ENCODE results near the gene MYO3B.

Gene MYO3B

DNA sequence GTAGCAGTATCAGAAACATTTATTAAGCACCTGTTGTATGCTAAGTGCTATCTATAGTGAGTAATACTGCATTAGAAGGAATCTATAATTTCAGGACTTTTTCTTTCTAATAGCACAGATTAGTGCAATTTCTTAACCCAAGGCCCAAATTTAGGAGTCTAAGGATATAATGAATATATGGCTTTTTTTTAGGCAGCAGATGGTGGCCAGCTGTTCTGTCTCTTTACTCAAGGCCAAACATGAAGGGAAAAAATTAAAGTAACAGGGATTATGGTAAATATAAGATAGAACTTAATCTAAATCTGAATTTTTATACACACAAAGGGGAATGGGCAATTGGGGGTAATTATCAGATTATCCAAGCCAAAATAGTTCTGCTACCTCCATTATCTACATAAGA lies 306.6 kb downstream of the MYO3B start:
- DNase-seq = no peak

DNA sequence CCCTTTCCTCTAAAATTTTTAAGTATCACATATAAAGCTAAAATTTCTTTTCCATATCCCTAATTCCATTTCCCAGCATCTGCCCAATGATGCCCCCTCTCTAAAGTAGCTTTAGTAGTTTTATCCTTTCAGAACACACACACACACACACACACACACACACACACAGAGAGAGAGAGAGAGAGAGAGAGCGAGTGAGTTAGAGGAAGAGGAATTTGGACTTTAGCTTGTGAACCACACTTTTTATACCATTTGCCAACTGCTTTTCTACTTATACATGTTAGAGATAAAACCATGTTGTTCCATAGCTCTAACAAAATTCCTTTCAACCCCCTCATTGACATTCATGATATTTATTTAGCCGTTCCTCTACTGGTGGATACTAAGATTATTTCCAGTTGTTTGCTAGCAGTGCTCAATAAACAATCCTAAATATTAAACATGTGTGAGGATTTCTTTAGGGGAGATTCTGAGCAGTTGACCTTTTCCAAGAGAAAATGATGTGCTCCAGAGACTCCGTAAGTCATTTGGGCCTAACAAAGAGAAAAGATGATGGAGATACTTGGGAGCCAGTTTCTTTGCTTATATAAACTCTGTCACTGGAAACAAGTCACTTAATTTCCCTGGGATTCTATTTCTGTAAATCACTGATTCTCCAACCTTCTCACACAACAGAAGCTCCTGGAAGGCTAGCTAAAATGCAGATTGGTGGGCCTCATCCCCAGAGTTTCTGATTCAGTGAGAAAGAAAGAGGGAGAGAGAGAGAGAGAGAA lies 307.5 kb downstream of the MYO3B start:
- DNase-seq = no peak

DNA sequence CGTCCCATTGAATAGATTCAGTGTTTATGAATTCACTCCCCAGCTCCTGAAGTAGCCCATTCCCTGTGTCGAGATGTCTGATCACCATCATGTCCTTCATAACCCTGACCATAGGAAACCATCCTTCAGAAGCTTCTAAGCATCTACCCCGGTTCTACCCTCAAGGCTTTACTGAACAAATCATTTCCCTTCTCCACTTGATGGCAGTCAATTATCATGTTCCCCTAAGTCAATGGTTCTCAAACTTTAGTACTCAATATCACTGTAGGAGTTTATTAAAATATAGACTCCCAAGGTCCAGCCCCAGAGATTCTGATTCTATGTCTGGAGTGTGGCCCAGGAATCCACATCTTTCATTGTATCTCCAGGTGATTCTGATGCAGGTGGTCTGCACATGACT lies 308.8 kb downstream of the MYO3B start:
- DNase-seq = no peak

DNA sequence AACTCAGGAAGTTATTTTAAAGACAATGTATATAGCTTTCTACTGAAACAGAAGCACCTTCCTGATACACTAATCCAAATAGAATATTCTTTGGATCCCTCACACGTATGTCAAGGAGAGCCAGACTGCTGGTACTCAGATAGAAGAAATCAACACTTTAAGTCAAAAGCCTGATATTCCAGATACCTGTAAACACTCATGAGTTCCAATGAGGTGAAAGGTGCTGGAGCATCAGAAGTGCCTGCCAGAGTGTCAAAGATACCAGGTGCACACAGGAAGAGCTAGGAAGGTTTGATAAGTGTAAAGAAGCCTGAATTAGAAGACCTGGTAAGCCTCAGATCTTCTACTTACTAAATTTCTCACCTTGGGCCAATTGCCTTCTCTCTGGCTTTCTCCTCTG lies 310.9 kb downstream of the MYO3B start:
- DNase-seq = no peak

DNA sequence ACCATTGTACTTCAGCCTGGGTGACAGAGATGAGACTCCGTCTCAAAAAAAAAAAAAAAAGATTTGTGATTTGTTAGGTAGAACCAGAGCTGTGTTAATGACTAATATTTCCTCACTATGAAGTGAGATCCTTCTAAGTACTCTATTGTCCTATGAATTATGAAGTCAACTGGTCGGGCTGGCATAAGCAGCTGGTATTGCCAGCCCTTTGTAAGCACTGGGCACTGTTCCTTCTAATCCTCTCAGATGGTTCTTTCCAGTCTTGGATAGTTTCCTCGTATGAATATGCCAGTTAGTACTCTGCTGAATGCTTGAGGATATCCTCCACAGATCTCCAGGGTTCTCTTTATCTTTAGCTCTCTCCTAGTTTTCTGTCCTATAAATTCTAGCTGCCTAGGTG lies 314.1 kb downstream of the MYO3B start:
- DNase-seq = no peak

DNA sequence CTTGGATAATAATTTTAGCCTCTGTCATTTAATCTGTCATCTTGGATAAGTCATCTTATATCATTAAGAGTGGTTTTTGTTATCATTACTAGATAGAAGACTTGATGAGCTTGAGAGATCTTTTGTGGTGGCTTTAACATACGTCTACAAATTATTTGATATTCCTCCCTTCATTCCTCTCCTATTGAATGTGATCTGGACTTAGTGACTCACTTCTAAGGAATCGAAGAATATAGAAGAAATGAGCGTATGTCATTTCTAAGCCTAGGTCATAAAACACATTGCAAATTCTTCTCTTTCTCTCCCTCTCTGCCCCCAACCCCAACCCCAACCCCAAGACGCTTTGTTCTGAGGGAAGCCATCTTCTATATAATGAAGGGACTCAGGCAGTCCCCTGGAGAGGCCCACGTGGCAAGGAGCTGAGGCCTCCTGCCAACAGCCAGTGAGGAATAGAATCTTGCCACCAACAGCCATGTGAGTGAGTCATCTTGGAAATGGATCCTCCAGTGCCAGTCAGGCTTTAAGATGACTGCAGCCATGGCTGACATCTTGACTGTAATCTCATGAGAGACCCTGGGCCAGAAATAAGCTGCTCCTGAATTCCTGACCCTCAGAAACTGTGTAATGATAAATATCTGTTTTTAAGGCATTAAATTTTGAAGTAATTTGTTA lies 315.6 kb downstream of the MYO3B start:
- no peak for DNase-seq

DNA sequence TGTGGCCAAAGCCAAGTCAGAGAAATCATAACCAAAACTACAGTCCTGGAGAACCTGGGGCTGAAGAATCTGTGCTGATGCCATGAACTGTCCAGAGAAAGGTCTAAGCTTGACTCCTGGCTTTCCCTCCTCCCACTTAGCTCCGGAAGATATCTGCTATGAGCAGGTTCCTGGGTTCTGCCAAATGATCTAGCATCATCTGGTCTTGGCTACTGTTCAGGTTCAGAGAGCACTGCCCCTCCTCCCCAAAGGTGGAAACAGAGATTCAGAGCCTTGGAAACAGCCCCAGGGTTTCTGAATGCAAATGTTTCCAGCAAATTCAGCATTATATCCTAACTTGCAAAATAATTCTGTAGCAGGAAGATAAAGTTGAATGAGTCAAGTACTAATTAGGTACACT lies 317.9 kb downstream of the MYO3B start:
- DNase-seq = no peak

DNA sequence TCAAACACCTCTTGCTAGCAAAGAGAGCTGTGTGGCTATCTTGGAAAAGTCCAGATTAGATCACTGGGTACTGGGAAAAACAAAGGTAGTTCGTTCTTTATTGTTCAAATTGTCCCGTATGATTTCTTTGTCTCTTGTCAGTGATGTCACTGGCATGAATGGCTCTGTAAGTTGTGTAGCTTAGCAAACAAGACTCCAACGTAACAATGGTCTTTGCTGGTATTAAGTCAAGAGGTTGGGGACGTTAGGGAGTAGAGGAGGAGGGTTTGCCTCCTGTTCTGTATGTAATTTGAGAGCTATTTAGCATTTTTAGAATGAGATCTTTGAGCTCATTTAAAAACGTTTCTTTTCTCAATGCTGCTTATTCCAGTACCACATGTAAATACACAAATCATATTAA lies 320.7 kb downstream of the MYO3B start:
- no peak for DNase-seq

DNA sequence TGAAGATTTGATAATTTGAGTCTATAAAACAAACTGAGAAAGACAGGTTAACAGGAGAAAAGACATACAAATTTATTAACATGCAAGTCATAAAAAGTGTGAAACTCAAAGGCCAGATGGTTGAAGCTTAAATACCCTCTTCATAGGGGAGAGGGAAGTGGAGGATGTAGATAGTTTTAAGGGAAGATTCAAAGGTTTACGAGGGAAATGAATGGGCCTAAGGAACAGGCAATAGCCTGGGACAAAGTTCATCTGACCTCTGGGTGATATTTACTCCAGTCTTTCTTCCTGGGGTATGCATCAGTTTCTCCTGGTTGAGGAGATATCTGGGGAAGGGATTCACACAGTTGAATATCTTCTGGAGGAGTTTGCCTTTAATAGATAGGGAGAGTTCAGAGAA lies 322.2 kb downstream of the MYO3B start:
- DNase-seq = no peak

DNA sequence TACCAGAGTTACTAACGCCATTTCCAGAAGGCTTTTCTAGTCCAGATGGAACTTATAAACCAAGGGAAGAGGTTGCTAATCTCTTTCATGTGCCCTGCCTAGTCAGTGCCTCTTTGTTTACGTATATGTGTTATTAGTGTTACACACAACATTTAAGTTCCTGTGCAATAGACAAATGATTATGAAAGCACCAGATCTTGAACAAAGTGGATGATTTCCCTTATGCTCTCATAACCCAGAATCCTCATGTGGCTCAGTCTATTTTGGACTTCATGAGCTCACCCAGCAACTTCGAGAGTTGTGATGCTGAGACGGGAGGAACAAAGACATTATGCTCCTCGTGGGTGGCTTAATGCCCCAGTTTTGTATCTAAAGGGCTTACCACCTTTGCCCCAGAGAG lies 322.8 kb downstream of the MYO3B start:
- DNase-seq = no peak

DNA sequence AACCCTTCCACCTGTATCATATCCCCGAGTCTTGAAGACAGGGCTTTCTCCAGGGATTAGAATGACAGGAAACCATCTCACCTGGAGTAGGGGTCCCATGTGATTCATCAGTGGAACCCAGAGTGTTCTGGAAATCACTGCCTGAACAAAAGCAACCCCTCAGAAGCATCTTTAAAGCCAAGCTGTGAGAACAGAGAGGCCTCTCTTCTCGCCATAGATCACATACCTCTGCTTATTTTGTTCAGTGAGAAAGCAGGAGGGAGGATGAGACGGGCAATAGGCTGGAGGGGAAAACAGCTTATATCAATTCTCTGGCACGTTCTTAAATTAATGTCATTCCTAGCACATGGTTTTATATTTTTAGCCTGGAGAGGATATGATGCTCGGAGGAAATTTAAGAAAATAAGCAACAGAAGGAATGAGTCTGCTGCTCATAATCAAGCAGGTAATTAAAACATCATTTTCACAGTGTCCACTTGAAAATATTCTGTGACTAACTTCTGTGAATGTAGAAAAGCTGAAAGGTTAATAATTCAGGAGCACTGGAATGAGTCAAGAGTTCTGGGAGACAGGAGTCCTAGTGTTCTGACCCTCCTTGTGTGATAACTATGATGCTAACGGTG lies 323.6 kb downstream of the MYO3B start:
- DNase-seq = no peak

DNA sequence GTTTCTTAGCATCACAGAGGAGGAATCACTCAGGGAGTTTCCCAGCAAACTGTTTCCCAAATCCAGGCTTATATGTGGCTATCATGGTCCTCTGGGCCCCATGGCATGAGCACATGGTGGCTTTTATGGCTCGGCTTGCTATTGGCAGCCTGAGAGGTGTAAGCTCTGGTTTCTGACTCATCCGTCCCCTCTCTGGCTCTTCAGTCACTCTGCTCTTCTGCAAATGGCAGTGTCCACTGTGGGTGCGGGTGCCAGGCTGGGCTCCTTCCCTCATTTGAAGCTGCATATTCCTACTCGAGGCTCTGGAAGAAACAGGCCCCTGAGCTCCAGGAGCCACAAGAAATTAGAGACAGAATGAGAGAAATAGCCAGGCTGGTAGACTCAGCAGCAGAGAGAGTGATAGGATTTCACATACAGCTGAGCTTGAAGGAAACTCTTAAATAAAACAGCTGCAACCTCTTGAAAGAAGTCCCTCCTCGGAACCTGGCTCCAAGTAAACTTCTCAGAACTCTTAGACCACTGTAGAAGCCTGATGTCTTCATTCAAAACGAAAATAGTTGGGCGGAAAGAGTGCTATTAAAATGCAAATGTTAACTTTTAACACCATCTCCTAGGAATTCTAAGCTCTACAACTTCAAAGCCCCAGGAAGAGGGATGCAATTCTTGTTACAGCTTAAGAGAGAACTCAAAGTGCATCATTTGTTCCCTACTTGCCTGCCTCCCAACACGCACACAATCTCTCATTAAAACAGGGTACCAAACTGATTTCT lies 324.6 kb downstream of the MYO3B start:
- no peak for DNase-seq

DNA sequence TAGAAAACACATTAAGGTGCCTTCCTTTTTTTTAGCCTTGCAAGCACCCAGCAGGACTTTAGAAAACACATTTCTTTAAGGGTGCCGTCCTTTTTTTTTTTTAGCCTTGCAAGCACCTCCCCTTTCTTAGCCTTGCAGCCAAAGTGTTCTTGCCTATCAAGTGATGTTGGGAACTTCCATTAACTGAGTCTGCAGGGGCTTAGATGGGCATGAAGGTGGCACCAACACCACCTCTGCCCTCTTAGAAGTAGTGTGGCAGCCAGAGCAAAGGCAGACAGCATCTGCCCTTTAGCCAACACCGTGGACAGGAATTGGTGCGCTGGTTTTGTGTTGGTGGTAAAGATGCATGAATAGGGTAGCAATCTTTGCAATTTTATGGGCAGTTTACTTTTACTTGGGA lies 325.6 kb downstream of the MYO3B start:
- DNase-seq = no peak

DNA sequence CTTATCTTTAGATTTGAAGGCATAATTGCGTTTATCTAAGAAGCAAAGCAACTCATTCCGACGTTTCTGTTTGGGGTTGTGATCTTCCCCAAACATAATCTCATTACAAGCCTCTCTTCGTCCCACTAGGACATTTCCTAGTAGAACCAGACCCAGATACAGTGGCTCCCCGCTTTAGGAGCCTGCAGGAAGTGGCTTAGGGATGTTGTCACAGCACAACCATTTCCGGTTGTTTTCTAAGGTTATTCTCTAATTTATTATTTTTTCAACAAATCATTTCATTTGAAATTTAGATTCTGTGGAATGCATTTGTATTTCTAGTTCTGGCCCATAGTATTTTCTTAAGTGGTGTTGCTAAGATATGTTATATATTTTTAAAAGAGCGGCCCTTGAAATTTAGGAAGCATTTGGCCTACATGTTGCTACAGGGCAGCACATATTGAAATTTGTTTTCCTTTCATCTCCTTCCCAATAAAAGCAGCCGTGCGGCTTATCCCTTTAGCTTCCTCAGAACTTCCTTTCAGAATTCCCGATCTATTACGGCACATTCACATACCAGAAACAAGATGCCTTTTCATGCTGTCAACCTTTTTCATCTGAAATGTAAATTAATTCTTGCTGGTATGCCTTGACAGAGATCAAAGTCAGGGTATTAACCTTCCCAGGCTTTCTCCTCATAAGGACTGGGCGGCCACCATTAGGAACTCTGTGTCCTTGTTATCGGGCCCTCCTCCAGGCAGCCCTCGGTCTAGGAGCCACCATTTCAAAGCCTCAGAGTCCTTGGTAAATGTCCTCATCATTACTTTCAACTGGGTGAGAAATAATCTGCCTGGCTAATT lies 326.2 kb downstream of the MYO3B start:
- no peak for DNase-seq

DNA sequence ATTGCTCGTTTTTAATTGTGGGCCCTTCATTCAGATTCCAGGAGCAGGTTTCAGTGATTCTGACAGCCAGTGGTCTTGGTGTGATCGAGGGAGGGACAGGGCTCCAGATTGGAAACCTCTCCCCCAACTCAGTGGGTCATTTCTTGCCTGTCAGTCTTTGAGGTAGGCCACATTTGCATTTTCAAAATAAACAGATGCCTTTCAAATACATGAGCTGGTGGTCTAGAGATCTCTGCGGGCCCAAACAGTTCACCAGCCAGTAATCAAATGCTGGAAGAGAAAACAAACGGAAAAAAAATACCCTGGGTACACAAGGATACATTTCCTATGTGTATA lies 326.8 kb downstream of the MYO3B start:
- no peak for DNase-seq

DNA sequence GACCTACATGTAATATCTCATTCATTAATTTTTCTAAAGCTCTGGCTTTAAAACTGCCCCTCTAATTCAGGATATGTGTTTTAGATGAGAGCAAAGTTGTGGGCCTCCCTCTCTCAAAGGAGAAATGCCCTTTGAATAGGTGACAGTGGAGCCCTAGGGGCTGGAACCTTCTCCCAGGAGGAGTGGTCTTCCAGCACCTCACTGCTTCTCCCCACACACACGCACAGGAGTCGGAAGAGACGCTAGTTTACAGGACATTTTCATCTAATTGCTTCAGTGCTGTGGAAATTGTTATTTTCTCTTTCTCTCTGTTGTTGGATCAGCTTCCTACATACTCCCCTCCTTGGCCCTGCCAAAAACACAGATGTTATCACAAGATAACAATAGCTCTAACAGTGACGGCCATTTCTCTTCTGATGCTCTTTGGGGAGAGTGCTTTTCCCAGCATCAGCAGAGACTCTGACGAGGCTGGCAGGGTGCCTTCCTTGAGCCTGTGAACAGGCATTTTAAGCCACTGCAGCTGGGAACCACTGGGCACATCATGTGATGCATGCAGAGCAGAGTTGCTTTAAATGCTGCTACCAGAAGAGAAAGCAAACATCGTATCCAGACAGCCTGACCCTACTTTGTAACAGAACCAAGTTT lies 327.8 kb downstream of the MYO3B start:
- no peak for DNase-seq

DNA sequence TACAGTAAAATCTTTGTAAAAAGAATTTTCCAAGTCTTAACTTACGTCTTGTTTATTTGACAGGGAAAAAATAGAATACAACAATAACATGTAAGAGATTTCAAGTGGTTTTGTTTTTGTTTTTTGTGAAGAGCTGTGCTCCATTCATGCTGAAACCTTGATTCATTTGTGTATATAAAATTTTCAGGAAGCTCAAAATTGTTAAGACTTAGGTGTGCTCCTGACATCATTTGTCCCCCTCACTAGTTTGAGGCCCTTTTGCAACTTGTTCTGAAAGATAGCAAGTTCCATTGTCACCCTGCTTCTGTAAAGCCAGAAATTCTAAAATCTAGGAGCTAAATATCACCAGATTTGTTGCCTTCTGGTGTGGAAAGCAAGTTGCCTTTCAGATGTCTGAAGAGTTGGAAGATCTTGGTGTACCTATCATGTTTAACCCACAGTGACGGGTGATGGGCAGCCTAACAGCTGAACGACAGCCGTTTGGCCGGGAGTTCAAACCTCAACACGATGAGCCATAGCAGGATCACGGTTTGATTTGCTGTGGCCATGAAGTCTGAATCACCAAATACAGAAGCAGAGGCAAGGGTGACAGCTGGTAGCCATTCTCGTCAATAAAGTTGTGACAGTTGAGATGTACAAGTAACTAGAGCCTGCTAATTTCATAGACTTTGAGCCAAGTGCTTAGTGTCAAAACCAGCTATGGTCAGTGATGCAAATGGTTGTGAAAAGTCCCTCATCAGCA lies 331.7 kb downstream of the MYO3B start:
- no peak for DNase-seq

DNA sequence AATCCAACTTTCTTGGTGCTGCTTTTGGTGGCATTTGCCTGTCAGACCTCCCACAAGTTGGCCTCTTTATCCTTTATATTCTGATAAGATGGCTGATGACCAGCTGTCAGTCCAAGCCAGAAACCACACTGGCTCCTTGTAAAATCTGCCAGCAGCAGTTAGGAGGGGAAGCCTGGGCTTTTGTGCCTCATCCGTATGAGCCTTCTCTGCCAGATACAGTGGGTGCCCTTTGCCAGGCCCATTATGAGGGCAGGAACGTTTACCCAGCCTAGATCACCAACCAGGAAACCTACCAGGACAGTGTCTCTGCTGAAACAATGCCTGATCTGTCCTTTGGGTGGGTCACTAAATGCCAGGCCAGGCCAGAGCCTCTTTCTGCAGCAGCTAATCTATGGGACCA lies 334.3 kb downstream of the MYO3B start:
- no peak for DNase-seq

DNA sequence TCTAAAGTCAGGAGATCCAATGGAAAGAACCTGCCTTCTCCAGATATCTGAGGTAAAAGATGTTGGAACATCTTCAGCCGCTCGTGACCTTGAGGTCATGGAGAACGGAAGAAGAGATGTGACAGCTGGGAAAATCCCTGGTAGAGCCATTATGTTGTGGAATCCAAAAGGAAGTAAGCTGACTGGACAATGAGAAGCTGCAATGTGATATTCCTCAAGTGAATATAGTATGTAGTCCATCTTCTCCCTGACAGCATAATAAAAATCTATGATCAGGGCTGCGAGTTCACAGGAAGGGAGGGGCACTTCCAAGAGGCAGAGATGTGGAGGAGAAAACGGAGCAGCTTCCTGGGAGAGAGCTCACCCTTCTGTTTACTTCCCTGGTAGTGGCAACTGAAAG lies 336.2 kb downstream of the MYO3B start:
- no peak for DNase-seq

DNA sequence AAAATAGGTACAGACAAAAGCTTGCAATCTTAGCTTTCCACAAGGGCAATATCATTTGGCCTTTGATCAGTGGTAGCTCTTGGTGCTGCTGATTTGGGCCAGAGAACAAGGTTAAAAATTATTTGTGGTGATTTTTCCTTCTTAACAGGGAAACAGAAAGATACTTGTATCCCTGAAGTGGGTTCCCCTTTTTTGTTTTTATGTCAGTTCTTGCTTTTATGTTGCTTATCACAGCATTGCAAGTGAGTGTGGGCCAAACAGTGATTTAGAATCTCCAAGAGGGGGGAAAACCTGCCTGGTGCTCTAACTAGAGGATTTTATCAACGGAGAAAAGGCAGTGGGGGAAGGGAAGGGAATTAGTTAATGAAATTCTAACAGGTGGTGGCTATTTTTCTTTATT lies 339.6 kb downstream of the MYO3B start:
- no peak for DNase-seq

DNA sequence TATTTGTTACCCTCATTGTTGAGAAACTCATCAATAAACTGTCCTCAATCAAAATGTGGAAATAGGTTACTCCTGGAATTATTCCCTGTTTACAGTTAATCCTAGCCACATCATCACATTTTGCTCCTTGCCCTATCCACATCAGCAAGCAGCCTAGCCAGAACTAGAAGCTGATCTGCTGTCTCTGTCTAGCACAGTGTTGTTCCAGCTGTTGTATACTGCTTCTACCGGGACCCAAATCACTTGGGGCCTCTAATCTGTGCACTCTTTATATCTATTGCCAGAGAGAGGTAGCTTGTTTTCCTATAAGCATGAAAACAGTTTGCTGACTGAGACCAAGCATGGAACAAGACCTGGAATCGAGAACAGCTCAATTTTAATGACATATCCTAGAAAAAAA lies 341.0 kb downstream of the MYO3B start:
- DNase-seq = no peak

DNA sequence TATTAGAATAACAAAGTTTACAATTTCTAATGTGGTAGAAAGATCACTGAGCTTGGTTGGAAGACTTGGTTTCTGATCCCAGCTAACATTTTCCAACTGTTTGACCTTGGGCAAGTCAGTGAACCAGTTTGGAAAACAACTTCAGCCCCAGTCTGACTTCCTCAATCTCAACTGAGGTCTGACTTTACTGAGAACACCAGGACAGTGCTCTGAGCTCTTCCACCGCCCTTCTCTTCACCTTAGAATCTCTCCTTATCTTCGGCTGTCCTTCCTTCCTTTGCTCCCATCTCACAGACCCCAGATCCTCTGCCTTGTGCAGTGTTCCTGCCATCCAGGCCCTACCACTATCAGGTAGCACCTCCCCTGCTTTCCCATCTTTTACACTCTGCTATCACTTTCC lies 343.4 kb downstream of the MYO3B start:
- no peak for DNase-seq

All from hematopoietic multipotent progenitor cell treated with erythropoietin and hydrocortisone succinate and interleukin-3 and kit ligand, for 8 days (in vitro differentiated cells).